HG02852 (cell line): ENCODE results near the gene SECTM1.
"Not testable (repeated sequence)": the region's sequence is repeated elsewhere in the genome, so short reads cannot be mapped to it uniquely, and the experiment has no call there.

Experiments
- ATAC-seq: cut with Tn5 transposase; IDR thresholded peaks from one replicate; pipeline ENCODE4 v1.9.1; 2021; ENCODE audit warnings: mild to moderate bottlenecking, moderate library complexity; ENCODE audit not compliant: unreplicated experiment

The SECTM1 gene

GRCh38 chr17:82349287-82349701, 15.7 kb upstream of the SECTM1 start:
- ATAC-seq = no peak

GRCh38 chr17:82348866-82349265, 15.3 kb upstream of the SECTM1 start:
- ATAC-seq = no peak

GRCh38 chr17:82348434-82348833, 14.9 kb upstream of the SECTM1 start:
- no peak for ATAC-seq

GRCh38 chr17:82347994-82348393, 14.4 kb upstream of the SECTM1 start:
- ATAC-seq = not testable (repeated sequence)

- no peak for ATAC-seq
These were observed 13.1 kb upstream of the SECTM1 start for GRCh38 chr17:82346342-82347300.

GRCh38 chr17:82345151-82345976, 11.8 kb upstream of the SECTM1 start:
- no peak for ATAC-seq

- ATAC-seq = no peak
These were observed 10.8 kb upstream of the SECTM1 start for GRCh38 chr17:82344175-82344907.

GRCh38 chr17:82343560-82343959, 10.0 kb upstream of the SECTM1 start:
- no peak for ATAC-seq

GRCh38 chr17:82342361-82343079, 9.0 kb upstream of the SECTM1 start:
- ATAC-seq = no peak

GRCh38 chr17:82339634-82340580, 6.3 kb upstream of the SECTM1 start:
- ATAC-seq = no peak

GRCh38 chr17:82338858-82339633, 5.5 kb upstream of the SECTM1 start:
- no peak for ATAC-seq

- no peak for ATAC-seq
These were observed 1.2 kb upstream of the SECTM1 start for GRCh38 chr17:82334622-82335394.

- no peak for ATAC-seq
These were observed 647 bp upstream of the SECTM1 start for GRCh38 chr17:82334204-82334621.

GRCh38 chr17:82332669-82333278, 792 bp downstream of the SECTM1 start:
- no peak for ATAC-seq

GRCh38 chr17:82331345-82331939, 2.1 kb downstream of the SECTM1 start:
- no peak for ATAC-seq

GRCh38 chr17:82330322-82331239, 3.0 kb downstream of the SECTM1 start:
- no peak for ATAC-seq
